IMR-90 (cell line): Measurements from ENCODE around the gene KCNAB1. TPM values are rescaled to one million over a fixed set of nuclear protein-coding genes. Genes with fewer than 3 reads are reported as not detected.

Experiments used
- ATAC-seq: fragments of 200-7000 bp; cut with Tn5 transposase; 2 replicates; pipeline ENCODE4 v1.9.1; 2020; ENCODE audit warnings: low read depth, mild to moderate bottlenecking, moderate library complexity
- BruUV-seq: library from RNA; stranded (reverse); fragments of 400-500 nt; replicated peaks from 2 replicates; lab custom pipeline; 2021; lab: Mats Ljungman, UMichigan
- CTCF ChIA-PET: fragments of 300-600 bp; formaldehyde crosslinking; extraction: SDS; loops from one replicate; lab custom pipeline; 2021; ENCODE audit warnings: antibody characterized with exemption; lab: Yijun Ruan, JAX
- POLR2A ChIA-PET: fragments of 300-600 bp; sonication (Branson Sonifier 250); formaldehyde crosslinking; loops from one replicate; lab custom pipeline; 2022; ENCODE audit warnings: antibody characterized with exemption; ENCODE audit not compliant: unreplicated experiment; lab: Charles Lee
- DNase-seq: peaks from one replicate; pipeline ENCODE4 v3.0.0; 2013
- H2AFZ ChIP-seq: replicated peaks from 2 replicates; pipeline ENCODE3; 2013; ENCODE audit warnings: low read length, mild to moderate bottlenecking; ENCODE audit not compliant: poor library complexity
- H2AK5ac ChIP-seq: 2 replicates; pipeline ENCODE4 v1.6.1; 2013; ENCODE audit warnings: low read depth, low read length, inconsistent platforms
- H2AK9ac ChIP-seq: replicated peaks from 2 replicates; pipeline ENCODE3; 2013; ENCODE audit warnings: mild to moderate bottlenecking, low read depth, low read length, moderate library complexity; ENCODE audit not compliant: poor library complexity
- H2BK120ac ChIP-seq: 2 replicates; pipeline ENCODE4 v1.6.1; 2013; ENCODE audit warnings: low read depth, low read length, inconsistent platforms
- H2BK15ac ChIP-seq: 3 replicates; pipeline ENCODE4 v1.6.1; 2013; ENCODE audit warnings: low read depth, low read length, inconsistent platforms
- H2BK20ac ChIP-seq: 2 replicates; pipeline ENCODE4 v1.6.1; 2013; ENCODE audit warnings: low read depth, mild to moderate bottlenecking, inconsistent platforms, low read length, moderate library complexity
- H2BK5ac ChIP-seq: 2 replicates; pipeline ENCODE4 v1.6.1; 2013; ENCODE audit warnings: mild to moderate bottlenecking, low read depth, low read length, inconsistent platforms; ENCODE audit not compliant: poor library complexity, severe bottlenecking
- H3K14ac ChIP-seq: replicated peaks from 2 replicates; pipeline ENCODE4 v1.6.1; 2013; ENCODE audit warnings: low read depth, low read length, inconsistent platforms
- H3K18ac ChIP-seq: 2 replicates; pipeline ENCODE4 v1.6.1; 2013; ENCODE audit warnings: low read depth, low read length, control low read depth
- H3K23ac ChIP-seq: 2 replicates; pipeline ENCODE4 v1.6.1; 2013; ENCODE audit warnings: low read depth, low read length, inconsistent platforms
- H3K27ac ChIP-seq: 2 replicates; pipeline ENCODE4 v1.5.1; 2013; ENCODE audit warnings: mild to moderate bottlenecking, control low read depth, low read length; ENCODE audit not compliant: insufficient read depth
- H3K27me3 ChIP-seq: 2 replicates; pipeline ENCODE4 v1.6.1; 2013; ENCODE audit warnings: low read length; ENCODE audit not compliant: control insufficient read depth, insufficient read depth
- H3K36me3 ChIP-seq: 2 replicates; pipeline ENCODE4 v1.6.1; 2013; ENCODE audit warnings: low read length, mixed read lengths; ENCODE audit not compliant: control insufficient read depth, insufficient read depth
- H3K4ac ChIP-seq: 2 replicates; pipeline ENCODE4 v1.6.1; 2013; ENCODE audit warnings: low read depth, low read length, inconsistent platforms
- H3K4me1 ChIP-seq: 2 replicates; pipeline ENCODE4 v1.6.1; 2013; ENCODE audit warnings: low read length, mixed read lengths; ENCODE audit not compliant: control insufficient read depth, insufficient read depth
- H3K4me2 ChIP-seq: 2 replicates; pipeline ENCODE4 v1.6.1; 2013; ENCODE audit warnings: low read depth, mild to moderate bottlenecking, control low read depth, low read length, moderate library complexity
- H3K4me3 ChIP-seq: 2 replicates; pipeline ENCODE4 v1.5.1; 2013; ENCODE audit warnings: low read depth, mild to moderate bottlenecking, control low read depth, low read length, moderate library complexity; ENCODE audit not compliant: insufficient read depth
- H3K56ac ChIP-seq: 2 replicates; pipeline ENCODE4 v1.6.1; 2013; ENCODE audit warnings: low read length, inconsistent platforms; ENCODE audit not compliant: insufficient read depth; ENCODE audit errors: extremely low read depth
- H3K79me1 ChIP-seq, 2 experiments: 2 replicates each; pipeline ENCODE4 v1.6.1; 2013; ENCODE audit warnings: low read length in 2 of 2, inconsistent platforms in 1 of 2, low read depth in 1 of 2
- H3K9ac ChIP-seq: 2 replicates; pipeline ENCODE4 v1.6.1; 2013; ENCODE audit warnings: low read depth, low read length, control low read depth
- H3K9me1 ChIP-seq: 2 replicates; pipeline ENCODE4 v1.6.1; 2013; ENCODE audit warnings: low read length, inconsistent platforms; ENCODE audit not compliant: insufficient read depth
- H3K9me3 ChIP-seq: 2 replicates; pipeline ENCODE4 v1.6.1; 2013; ENCODE audit warnings: low read length; ENCODE audit not compliant: control insufficient read depth, insufficient read depth
- H4K20me1 ChIP-seq: 2 replicates; pipeline ENCODE4 v1.6.1; 2013; ENCODE audit warnings: low read length, inconsistent platforms; ENCODE audit not compliant: insufficient read depth
- H4K5ac ChIP-seq: 2 replicates; pipeline ENCODE4 v1.6.1; 2013; ENCODE audit warnings: mild to moderate bottlenecking, low read depth, low read length, control low read depth
- H4K8ac ChIP-seq, 2 experiments: 2 replicates each; pipeline ENCODE4 v1.6.1; 2013; ENCODE audit warnings: low read depth in 2 of 2, low read length in 2 of 2, control low read depth in 1 of 2, inconsistent platforms in 1 of 2
- H4K91ac ChIP-seq: 2 replicates; pipeline ENCODE4 v1.6.1; 2013; ENCODE audit warnings: low read depth, low read length, inconsistent platforms; ENCODE audit not compliant: insufficient read depth
- CTCF ChIP-seq: conservative IDR thresholded peaks from 2 replicates; pipeline ENCODE4 v1.5.1; 2012; ENCODE audit warnings: mild to moderate bottlenecking, low read depth, low read length, improper control_type of control experiment
- FOS ChIP-seq: fragments of 150-350 bp; IDR thresholded peaks from 2 replicates; pipeline ENCODE4 v1.6.1; 2016; ENCODE audit warnings: low read depth, low read length
- MXI1 ChIP-seq: IDR thresholded peaks from 2 replicates; pipeline ENCODE4 v1.6.1; 2012; ENCODE audit warnings: low read depth, mild to moderate bottlenecking, low read length, moderate library complexity, borderline replicate concordance
- NFE2L2 ChIP-seq: fragments of 150-350 bp; IDR thresholded peaks from 2 replicates; pipeline ENCODE4 v1.6.1; 2016; ENCODE audit warnings: low read depth, mild to moderate bottlenecking, low read length
- RFX5 ChIP-seq: IDR thresholded peaks from 2 replicates; pipeline ENCODE4 v1.8.0; 2012; ENCODE audit warnings: low read depth, mild to moderate bottlenecking, low read length, moderate library complexity
- WGBS, 2 experiments: methylation state at CpG; one replicate each; pipeline versions ENCODE4 v1.1.5 to v1.1.7; 2013; ENCODE audit warnings: missing lambda C conversion rate in 2 of 2; ENCODE audit not compliant: insufficient read length in 1 of 2; ENCODE audit errors: extremely low coverage in 2 of 2; 5-methylcytosine and 5-hydroxymethylcytosine counted together
- dilution Hi-C: fragments of 300-500 bp; cut with HindIII; formaldehyde crosslinking; loops from one replicate; pipeline ENCODE4 v1.14.3; 2018; ENCODE audit warnings: low sequenced_read_pairs; ENCODE audit not compliant: unreplicated experiment
- in situ Hi-C: fragments of 300-500 bp; cut with MboI; formaldehyde crosslinking; loops from 3 replicates; pipeline ENCODE4 v1.14.3; 2019; ENCODE audit warnings: low sequenced_read_pairs, inconsistent platforms, mixed read lengths
- intact Hi-C: fragments of 100-400 bp; cut with micrococcal nuclease; formaldehyde crosslinking; loops from 2 replicates; pipeline ENCODE4 v1.10.0; 2022
- polyA plus RNA-seq, 3 experiments: library from polyadenylated mRNA; depleted of rRNA; stranded (reverse); fragments of >200 nt; gene quantifications; 2 replicates each; pipeline ENCODE4 v1.2.3, GENCODE V29; 2012; ENCODE audit warnings: low replicate concordance in 1 of 3
- total RNA-seq: library from RNA; depleted of rRNA; stranded (reverse); fragments of >200 nt; gene quantifications from 2 replicates; pipeline ENCODE4 v1.2.3, GENCODE V29; 2012
- TF ChIP-seq, protein P1 (sequence below): fragments of 150-350 bp; IDR thresholded peaks from 2 replicates; pipeline ENCODE4 v1.6.1; 2016; ENCODE audit warnings: low read depth, mild to moderate bottlenecking, low read length, moderate library complexity, borderline replicate concordance

The KCNAB1 gene
- total and polyA plus RNA-seq, 2 of the 4 experiments (the other 2 are of a cell fraction) = under 0.01 to 0.07 TPM

- TF ChIP-seq RFX5 = no peak
- no peak for TF ChIP-seq FOS
- TF ChIP-seq MXI1 = no peak
- no peak for TF ChIP-seq CTCF
- TF ChIP-seq NFE2L2 = no peak
- TF ChIP-seq, protein P1, sequence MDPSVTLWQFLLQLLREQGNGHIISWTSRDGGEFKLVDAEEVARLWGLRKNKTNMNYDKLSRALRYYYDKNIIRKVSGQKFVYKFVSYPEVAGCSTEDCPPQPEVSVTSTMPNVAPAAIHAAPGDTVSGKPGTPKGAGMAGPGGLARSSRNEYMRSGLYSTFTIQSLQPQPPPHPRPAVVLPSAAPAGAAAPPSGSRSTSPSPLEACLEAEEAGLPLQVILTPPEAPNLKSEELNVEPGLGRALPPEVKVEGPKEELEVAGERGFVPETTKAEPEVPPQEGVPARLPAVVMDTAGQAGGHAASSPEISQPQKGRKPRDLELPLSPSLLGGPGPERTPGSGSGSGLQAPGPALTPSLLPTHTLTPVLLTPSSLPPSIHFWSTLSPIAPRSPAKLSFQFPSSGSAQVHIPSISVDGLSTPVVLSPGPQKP = no peak
- H3K4me1 ChIP-seq = no peaks in the 10 kb centered on the region
- no peak overlapping the region for H2BK20ac ChIP-seq
- H3K18ac ChIP-seq = no peak overlapping the region
- ATAC-seq (no peak), DNase-seq (no peak)
- no peak overlapping the region for H3K9ac ChIP-seq
- no peak overlapping the region for H2AK9ac ChIP-seq
- H3K56ac ChIP-seq = no peak overlapping the region
- H2BK5ac ChIP-seq = no peak overlapping the region
- no peak overlapping the region for H3K27ac ChIP-seq
- H2AFZ ChIP-seq = no peak overlapping the region
- H3K27me3 ChIP-seq = peaks cover 7% of the 10 kb centered on the region
- no peak overlapping the region for H4K91ac ChIP-seq
- H3K9me1 ChIP-seq = no peaks in the 10 kb centered on the region
- dilution Hi-C loops (no loop called here), intact Hi-C loops (no loop called here), in situ Hi-C loops (no loop called here)
- no peak overlapping the region for H2BK15ac ChIP-seq
- no TSS peak for BruUV-seq
- H2AK5ac ChIP-seq = no peak overlapping the region
- no peak overlapping the region for H2BK120ac ChIP-seq
- H3K9me3 ChIP-seq = no peaks in the 10 kb centered on the region
- H4K5ac ChIP-seq = no peak overlapping the region
- H3K4ac ChIP-seq = no peak overlapping the region
- no peak overlapping the region for H3K4me2 ChIP-seq
- H3K79me1 ChIP-seq = no peaks in the 10 kb centered on the region
- no peak overlapping the region for H3K4me3 ChIP-seq
- WGBS, 2 experiments = no CpG with 5 or more reads among the region's 1 CpG
- H3K14ac ChIP-seq = no peak overlapping the region
- no peaks in the 10 kb centered on the region for H4K20me1 ChIP-seq
- CTCF ChIA-PET = no interaction called here
- no peak overlapping the region for H4K8ac ChIP-seq
- no peak overlapping the region for H3K23ac ChIP-seq
- H3K36me3 ChIP-seq = no peaks in the 10 kb centered on the region
- POLR2A ChIA-PET = no interaction called here
Measured at GRCh38 chr3:156133076-156133475, 12.7 kb downstream of the KCNAB1 start.
